GM12878 (cell line): ENCODE data around the gene TMEM182. TPM values are rescaled to one million over a fixed set of nuclear protein-coding genes. Genes with fewer than 3 reads are reported as not detected.

Source experiments
- ATAC-seq: fragments of 200-7000 bp; cut with Tn5 transposase; 3 replicates; pipeline ENCODE4 v1.9.1; 2020; ENCODE audit warnings: mild to moderate bottlenecking, moderate library complexity
- BruUV-seq: library from RNA; stranded (reverse); fragments of 400-500 nt; replicated peaks from 2 replicates; lab custom pipeline; 2021; lab: Mats Ljungman, UMichigan
- CTCF ChIA-PET: fragments of 300-600 bp; sonication (Branson Sonifier 250); formaldehyde crosslinking; extraction: SDS; loops from one replicate; lab custom pipeline; 2021; ENCODE audit warnings: inconsistent platforms; lab: Yijun Ruan, JAX
- POLR2A ChIA-PET: fragments of 350-600 bp; formaldehyde crosslinking; extraction: SDS; loops from one replicate; lab custom pipeline; 2021; ENCODE audit warnings: inconsistent platforms; lab: Charles Lee
- RAD21 ChIA-PET: fragments of 300-600 bp; sonication (Branson Sonifier 250); formaldehyde crosslinking; loops from one replicate; lab custom pipeline; 2023; ENCODE audit warnings: antibody characterized with exemption; ENCODE audit not compliant: unreplicated experiment; lab: Charles Lee
- SMC1A ChIA-PET: fragments of 300-600 bp; sonication (Branson Sonifier 250); formaldehyde crosslinking; loops from one replicate; lab custom pipeline; 2023; ENCODE audit not compliant: unreplicated experiment, uncharacterized antibody; lab: Charles Lee
- DNase-seq: peaks from one replicate; pipeline ENCODE4 v3.0.0-alpha.2; 2011; ENCODE audit warnings: low read depth, low spot score
- FAIRE-seq: peaks from 3 replicates; lab custom pipeline; 2011; peaks lifted over from hg19 to GRCh38; lab: Jason Lieb, UNC
- H2AFZ ChIP-seq: 2 replicates; pipeline ENCODE4 v1.6.0; 2011; ENCODE audit warnings: low read depth, low read length, control low read depth; ENCODE audit not compliant: control insufficient read depth
- H3K27ac ChIP-seq: 2 replicates; pipeline ENCODE4 v1.5.1; 2011; ENCODE audit warnings: control low read depth; ENCODE audit not compliant: control insufficient read depth, insufficient read depth
- H3K27me3 ChIP-seq, 2 experiments: replicated peaks in 1 of 2; 2 replicates each; pipeline versions ENCODE4 v1.6.0 to v1.6.1; 2011; ENCODE audit warnings: low read length in 1 of 2; ENCODE audit not compliant: control insufficient read depth in 2 of 2, insufficient read depth in 2 of 2
- H3K36me3 ChIP-seq, 2 experiments: 2 replicates each; pipeline ENCODE4 v1.5.1; 2011; ENCODE audit warnings: low read length in 1 of 2; ENCODE audit not compliant: control insufficient read depth in 2 of 2, insufficient read depth in 2 of 2
- H3K4me1 ChIP-seq: 2 replicates; pipeline ENCODE4 v1.6.1; 2011; ENCODE audit warnings: mild to moderate bottlenecking, low read length, moderate library complexity, mixed read lengths; ENCODE audit not compliant: control insufficient read depth, insufficient read depth
- H3K4me2 ChIP-seq: 2 replicates; pipeline ENCODE4 v1.6.0; 2011; ENCODE audit warnings: control low read depth; ENCODE audit not compliant: control insufficient read depth, insufficient read depth
- H3K4me3 ChIP-seq: fragments of 200-600 bp; sonication (generic); 2 replicates; pipeline ENCODE4 v1.5.1; 2016
- H3K79me2 ChIP-seq: 2 replicates; pipeline ENCODE4 v1.6.0; 2011; ENCODE audit warnings: low read length; ENCODE audit not compliant: control insufficient read depth, insufficient read depth
- H3K9ac ChIP-seq: 2 replicates; pipeline ENCODE4 v1.8.0; 2011; ENCODE audit warnings: low read length, control low read depth, mixed read lengths; ENCODE audit not compliant: control insufficient read depth, insufficient read depth
- H3K9me3 ChIP-seq: replicated peaks from 3 replicates; pipeline ENCODE4 v1.5.1; 2011; ENCODE audit warnings: mild to moderate bottlenecking, low read length; ENCODE audit not compliant: control insufficient read depth, insufficient read depth
- H4K20me1 ChIP-seq: 2 replicates; pipeline ENCODE4 v1.6.0; 2011; ENCODE audit not compliant: control insufficient read depth, insufficient read depth
- CHD4 ChIP-seq: fragments of 200-600 bp; sonication (generic); IDR thresholded peaks from 2 replicates; pipeline ENCODE4 v1.6.1; 2016; ENCODE audit warnings: mild to moderate bottlenecking
- EZH2 ChIP-seq: IDR thresholded peaks from 2 replicates; pipeline ENCODE4 v1.6.1; 2012; ENCODE audit warnings: low read depth, mild to moderate bottlenecking, control low read depth, inconsistent platforms, low read length, borderline replicate concordance; ENCODE audit not compliant: control insufficient read depth
- GABPA ChIP-seq: IDR thresholded peaks from 2 replicates; pipeline ENCODE4 v1.6.1; 2014; ENCODE audit warnings: antibody characterized with exemption, low read depth, mild to moderate bottlenecking, inconsistent platforms
- HDAC6 ChIP-seq: fragments of 200-600 bp; sonication (generic); IDR thresholded peaks from one replicate; pipeline ENCODE4 v1.8.0; 2017; ENCODE audit warnings: antibody characterized with exemption; ENCODE audit not compliant: unreplicated experiment
- HDGF ChIP-seq: fragments of 450-650 bp; IDR thresholded peaks from 2 replicates; pipeline ENCODE4 v1.6.1; 2016; ENCODE audit warnings: antibody characterized with exemption
- MAX ChIP-seq: IDR thresholded peaks from 2 replicates; pipeline ENCODE4 v1.6.1; 2012; ENCODE audit warnings: low read depth, low read length, improper control_type of control experiment
- MEF2B ChIP-seq: fragments of 450-650 bp; IDR thresholded peaks from 2 replicates; pipeline ENCODE4 v1.6.1; 2018; ENCODE audit warnings: mild to moderate bottlenecking, moderate library complexity; ENCODE audit not compliant: partially characterized antibody, poor library complexity, severe bottlenecking
- MTA2 ChIP-seq: fragments of 450-650 bp; IDR thresholded peaks from 2 replicates; pipeline ENCODE4 v1.6.1; 2016; ENCODE audit warnings: low read depth, mild to moderate bottlenecking, moderate library complexity
- NFYB ChIP-seq: IDR thresholded peaks from 2 replicates; pipeline ENCODE4 v1.6.1; 2011; ENCODE audit warnings: low read depth, mild to moderate bottlenecking, low read length, improper control_type of control experiment, moderate library complexity; ENCODE audit not compliant: insufficient read depth
- NR2C2 ChIP-seq: IDR thresholded peaks from 2 replicates; pipeline ENCODE4 v1.6.1; 2011; ENCODE audit warnings: borderline replicate concordance, low read depth; ENCODE audit not compliant: control insufficient read depth, insufficient read length
- PAX8 ChIP-seq: fragments of 450-650 bp; IDR thresholded peaks from 2 replicates; pipeline ENCODE4 v1.6.1; 2017; ENCODE audit warnings: mild to moderate bottlenecking, moderate library complexity
- POLR2AphosphoS2 ChIP-seq: IDR thresholded peaks from 2 replicates; pipeline ENCODE4 v1.6.1; 2011; ENCODE audit warnings: low read depth, mild to moderate bottlenecking, low read length, improper control_type of control experiment, moderate library complexity
- RAD21 ChIP-seq: IDR thresholded peaks from 2 replicates; pipeline ENCODE4 v1.6.1; 2011; ENCODE audit warnings: mild to moderate bottlenecking, low read depth, low read length, moderate library complexity; ENCODE audit not compliant: insufficient read depth
- RUNX3 ChIP-seq: IDR thresholded peaks from 2 replicates; pipeline ENCODE4 v1.6.1; 2012; ENCODE audit warnings: low read length, inconsistent platforms
- SIN3A ChIP-seq: IDR thresholded peaks from 2 replicates; pipeline ENCODE4 v1.6.1; 2012; ENCODE audit warnings: low read depth, low read length, improper control_type of control experiment
- SREBF1 ChIP-seq: IDR thresholded peaks from 2 replicates; pipeline ENCODE4 v1.6.1; 2012; ENCODE audit warnings: mild to moderate bottlenecking, low read length
- STAT1 ChIP-seq: fragments of 450-650 bp; conservative IDR thresholded peaks from 2 replicates; pipeline ENCODE4 v1.6.1; 2014; ENCODE audit warnings: antibody characterized with exemption, mild to moderate bottlenecking
- TCF3 ChIP-seq: IDR thresholded peaks from 2 replicates; pipeline ENCODE4 v1.6.1; 2012; ENCODE audit warnings: low read depth, mild to moderate bottlenecking, low read length, borderline replicate concordance; ENCODE audit not compliant: insufficient read depth
- ZZZ3 ChIP-seq: IDR thresholded peaks from 2 replicates; pipeline ENCODE4 v1.6.1; 2011; ENCODE audit warnings: low read depth; ENCODE audit not compliant: control insufficient read depth, insufficient read length
- WGBS: methylation state at CpG from one replicate; pipeline ENCODE4 v1.1.6; 2016; ENCODE audit warnings: low lambda C conversion rate; ENCODE audit not compliant: insufficient replicate concordance, insufficient coverage; ENCODE audit errors: missing lambda C conversion rate; 5-methylcytosine and 5-hydroxymethylcytosine counted together
- in situ Hi-C: fragments of 300-500 bp; cut with MboI; formaldehyde crosslinking; loops from 9 replicates; pipeline ENCODE4 v1.14.3; 2018; ENCODE audit warnings: mixed read lengths
- intact Hi-C: fragments of 100-400 bp; cut with micrococcal nuclease; formaldehyde crosslinking; loops from one replicate; pipeline ENCODE4 v1.14.2; 2022; ENCODE audit not compliant: unreplicated experiment
- polyA plus RNA-seq, 11 experiments: library from polyadenylated mRNA; depleted of rRNA in 4 of 11; unstranded in 6 of 11; stranded (reverse) in 5 of 11; fragments of >200 nt; fragmentation: Nextera tagmentation in 4 of 11; fragmentation: Illumina TruSeq in 1 of 11; extraction: Ambion mirVana in 4 of 11; extraction: Trizol in 1 of 11; gene quantifications; 1 replicate in 1 of 11; 2 replicates in 10 of 11; pipeline versions ENCODE4 v1.2.1 to v1.2.3, GENCODE V29; 2011 to 2016; ENCODE audit warnings: inconsistent platforms in 2 of 11, missing spikeins in 2 of 11, low read depth in 1 of 11
- total RNA-seq, 4 experiments: library from RNA; depleted of rRNA in 3 of 4; stranded (reverse); fragments of >200 nt in 3 of 4; fragmentation: Illumina TruSeq in 1 of 4; extraction: Trizol in 1 of 4; gene quantifications; 2 replicates each; pipeline versions ENCODE4 v1.2.1 to v1.2.3, GENCODE V29; 2013 to 2021
- TF ChIP-seq, protein P1 (sequence below): fragments of 450-650 bp; IDR thresholded peaks from 2 replicates; pipeline ENCODE4 v1.6.1; 2016; ENCODE audit warnings: mild to moderate bottlenecking
- TF ChIP-seq, protein P2 (sequence below): IDR thresholded peaks from 2 replicates; pipeline ENCODE4 v1.6.1; 2012; ENCODE audit warnings: low read depth, low read length, improper control_type of control experiment

The TMEM182 gene
- total and polyA plus RNA-seq, 10 of the 15 experiments (the other 5 are each of a cell fraction or from before 2014, with no cell fraction given), result 1.8 to 5.4 (median 3.1) TPM

DNA sequence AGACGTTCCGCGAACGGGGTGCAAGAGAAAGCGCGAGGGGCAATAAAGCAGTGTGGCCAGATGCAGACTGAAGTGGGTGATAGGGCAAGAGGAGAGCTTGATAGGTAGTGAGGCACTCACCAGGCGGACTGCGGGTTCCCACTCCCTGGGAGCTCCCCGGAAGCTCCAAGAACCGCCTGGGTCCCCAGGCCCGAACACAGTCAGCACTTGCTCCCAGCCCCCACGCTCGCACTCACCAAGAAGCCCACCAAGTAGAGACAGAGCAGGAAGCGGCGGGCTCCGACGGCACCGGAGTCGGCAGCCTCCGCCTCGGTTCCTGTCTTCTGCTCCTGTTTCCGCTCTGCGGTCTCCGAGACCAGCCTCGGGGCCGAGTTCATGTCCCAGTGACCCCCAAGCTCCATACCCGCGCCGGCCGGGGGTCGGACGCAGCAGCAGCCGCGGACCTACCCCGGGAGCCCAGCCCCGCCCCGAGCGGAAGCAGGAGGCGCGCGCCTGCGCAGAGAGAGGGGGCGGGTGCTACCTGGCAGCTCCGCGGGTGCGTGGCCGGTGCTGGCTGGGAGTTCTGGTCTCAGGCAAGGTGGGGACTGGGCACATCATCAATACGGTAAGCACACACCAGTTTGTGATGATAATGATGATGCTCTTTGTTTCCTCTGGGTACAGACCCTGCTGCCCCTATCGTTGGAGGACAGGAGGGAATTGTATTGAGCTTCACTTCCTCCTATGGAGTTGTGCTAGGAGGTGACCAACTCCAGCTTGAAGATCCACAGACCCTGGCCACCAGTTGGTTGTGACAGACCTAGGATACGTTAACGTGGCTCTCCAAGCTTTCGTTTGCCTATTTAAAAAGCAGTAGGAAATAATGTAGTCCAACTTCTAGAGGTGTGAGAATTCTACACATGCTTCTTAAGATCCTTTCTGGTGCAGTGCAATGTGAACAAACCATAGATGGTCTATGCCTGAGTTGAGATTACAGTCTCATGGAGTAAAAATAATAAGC is 25.1 kb upstream of the TMEM182 start (continued):
- TF ChIP-seq GABPA (peak; percentile 46; the same call in 1 of the 2 replicates), MAX (no peak; the same call in 1 of the 2 replicates), POLR2AphosphoS2 (peak; percentile 69; the same call in 1 of the 2 replicates), MEF2B (no peak), NR2C2 (no peak), TCF3 (no peak), HDGF (no peak), MTA2 (no peak), SIN3A (no peak; the same call in 1 of the 2 replicates), CHD4 (no peak)

- ATAC-seq (peak; percentile 51), DNase-seq (no peak), FAIRE-seq (peak; percentile 13)
- Histone ChIP-seq H3K27me3 (no peaks in the 10 kb centered on the region), H3K79me2 (peaks cover 10% of the 10 kb centered on the region), H3K9me3 (no peaks in the 10 kb centered on the region), H4K20me1 (no peaks in the 10 kb centered on the region), H3K27ac (no peak overlapping the region), H3K36me3 (no peaks in the 10 kb centered on the region), H3K4me3 (peak overlapping the region; percentile 97), H2AFZ (peak overlapping the region; percentile 99; the same call in 1 of the 2 replicates), H3K4me1 (peaks cover 14% of the 10 kb centered on the region), H3K9ac (peak overlapping the region; percentile 77; the same call in 1 of the 2 replicates), H3K4me2 (peak overlapping the region; percentile 99)
- CTCF ChIA-PET, result interaction anchor here (1.6 to 8.8 kb wide), 2 partner anchors 16 to 121 kb away, joined by 8 to 130 read pairs; no protein-coding TSS in a partner anchor
- WGBS, result 95% methylated on average over 1 of the region's 1 CpG
- RAD21 ChIA-PET, result interaction anchor here (1.1 kb wide), 1 partner anchor 36 kb away, joined by 3 read pairs; no protein-coding TSS in a partner anchor
- no TSS peak for BruUV-seq
- SMC1A ChIA-PET, result interaction anchor here (0.6 to 4.3 kb wide), 4 partner anchors 12 to 375 kb away, joined by 3 to 14 read pairs (median 3); no protein-coding TSS in a partner anchor
- in situ Hi-C loops, result no loop called here
- intact Hi-C loops, result no loop called here
- POLR2A ChIA-PET, result interaction anchor here (0.8 to 1.5 kb wide), 2 partner anchors 12 to 104 kb away, joined by 3 to 4 read pairs; no protein-coding TSS in a partner anchor
- TF ChIP-seq EZH2 (no peak), RUNX3 (peak; percentile 73), NFYB (no peak), ZZZ3 (no peak), HDAC6 (no peak), PAX8 (no peak), STAT1 (no peak), RAD21 (no peak), SREBF1 (no peak)
- TF ChIP-seq, protein P1, sequence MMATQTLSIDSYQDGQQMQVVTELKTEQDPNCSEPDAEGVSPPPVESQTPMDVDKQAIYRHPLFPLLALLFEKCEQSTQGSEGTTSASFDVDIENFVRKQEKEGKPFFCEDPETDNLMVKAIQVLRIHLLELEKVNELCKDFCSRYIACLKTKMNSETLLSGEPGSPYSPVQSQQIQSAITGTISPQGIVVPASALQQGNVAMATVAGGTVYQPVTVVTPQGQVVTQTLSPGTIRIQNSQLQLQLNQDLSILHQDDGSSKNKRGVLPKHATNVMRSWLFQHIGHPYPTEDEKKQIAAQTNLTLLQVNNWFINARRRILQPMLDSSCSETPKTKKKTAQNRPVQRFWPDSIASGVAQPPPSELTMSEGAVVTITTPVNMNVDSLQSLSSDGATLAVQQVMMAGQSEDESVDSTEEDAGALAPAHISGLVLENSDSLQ, result no peak
- TF ChIP-seq, protein P2, sequence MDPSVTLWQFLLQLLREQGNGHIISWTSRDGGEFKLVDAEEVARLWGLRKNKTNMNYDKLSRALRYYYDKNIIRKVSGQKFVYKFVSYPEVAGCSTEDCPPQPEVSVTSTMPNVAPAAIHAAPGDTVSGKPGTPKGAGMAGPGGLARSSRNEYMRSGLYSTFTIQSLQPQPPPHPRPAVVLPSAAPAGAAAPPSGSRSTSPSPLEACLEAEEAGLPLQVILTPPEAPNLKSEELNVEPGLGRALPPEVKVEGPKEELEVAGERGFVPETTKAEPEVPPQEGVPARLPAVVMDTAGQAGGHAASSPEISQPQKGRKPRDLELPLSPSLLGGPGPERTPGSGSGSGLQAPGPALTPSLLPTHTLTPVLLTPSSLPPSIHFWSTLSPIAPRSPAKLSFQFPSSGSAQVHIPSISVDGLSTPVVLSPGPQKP, result no peak
Observed at GRCh38 chr2:102737431-102737830, 24.4 kb upstream of the TMEM182 start.
